Endothelial cell of umbilical vein (primary cell): ENCODE data around the gene WDR43. TPM values are rescaled to one million over a fixed set of nuclear protein-coding genes. Genes with fewer than 3 reads are reported as not detected.

Experiments
- BruUV-seq: library from RNA; stranded (reverse); fragments of 400-500 nt; replicated peaks from 2 replicates; lab custom pipeline; 2021; lab: Mats Ljungman, UMichigan
- CTCF ChIA-PET: fragments of 300-600, 350-600 bp; sonication (Branson Sonifier 250); formaldehyde crosslinking; loops from one replicate; lab custom pipeline; 2021; ENCODE audit warnings: antibody characterized with exemption, inconsistent platforms; lab: Charles Lee
- POLR2A ChIA-PET: fragments of 300-600, 350-600 bp; sonication (Branson Sonifier 250); formaldehyde crosslinking; loops from one replicate; lab custom pipeline; 2021; ENCODE audit warnings: antibody characterized with exemption, inconsistent platforms; lab: Charles Lee
- DNase-seq: peaks from one replicate; pipeline ENCODE4 v3.0.0-alpha.2; 2011; ENCODE audit warnings: low read depth, low spot score
- FAIRE-seq: peaks from 2 replicates; lab custom pipeline; 2011; peaks lifted over from hg19 to GRCh38; lab: Jason Lieb, UNC
- H2AFZ ChIP-seq: 2 replicates; pipeline ENCODE4 v1.6.0; 2012; ENCODE audit warnings: low read depth, low read length, control low read depth, inconsistent platforms
- H3K27ac ChIP-seq: 2 replicates; pipeline ENCODE4 v1.5.1; 2011; ENCODE audit warnings: low read depth, mild to moderate bottlenecking, control low read depth, low read length, moderate library complexity; ENCODE audit not compliant: insufficient read depth
- H3K27me3 ChIP-seq, 2 experiments: 2 replicates each; pipeline versions ENCODE4 v1.6.0 to v1.6.1; 2011; ENCODE audit warnings: low read length in 2 of 2, mixed read lengths in 1 of 2; ENCODE audit not compliant: control insufficient read depth in 2 of 2, insufficient read depth in 2 of 2
- H3K36me3 ChIP-seq, 2 experiments: 2 replicates in 1 of 2; 3 replicates in 1 of 2; pipeline ENCODE4 v1.5.1; 2011; ENCODE audit warnings: low read length in 2 of 2, mild to moderate bottlenecking in 1 of 2, moderate library complexity in 1 of 2; ENCODE audit not compliant: control insufficient read depth in 2 of 2, insufficient read depth in 2 of 2; ENCODE audit errors: extremely low read depth in 1 of 2
- H3K4me1 ChIP-seq: 3 replicates; pipeline ENCODE4 v1.5.1; 2011; ENCODE audit warnings: mild to moderate bottlenecking, low read length; ENCODE audit not compliant: control insufficient read depth, insufficient read depth; ENCODE audit errors: extremely low read depth
- H3K4me2 ChIP-seq: 2 replicates; pipeline ENCODE4 v1.6.1; 2011; ENCODE audit warnings: low read length, control low read depth, mixed read lengths; ENCODE audit not compliant: insufficient read depth
- H3K4me3 ChIP-seq, 3 experiments: fragments of 200-600 bp in 1 of 3; sonication (generic), shearing (Covaris generic) in 1 of 3; replicated peaks in 1 of 3; 2 replicates each; pipeline ENCODE4 v1.5.1; 2011 to 2016; ENCODE audit warnings: control low read depth in 3 of 3, low read length in 3 of 3, mild to moderate bottlenecking in 2 of 3, inconsistent platforms in 1 of 3, low read depth in 1 of 3, moderate library complexity in 1 of 3; ENCODE audit not compliant: insufficient read depth in 1 of 3
- H3K79me2 ChIP-seq: 2 replicates; pipeline ENCODE4 v1.6.0; 2012; ENCODE audit warnings: low read length, inconsistent platforms; ENCODE audit not compliant: control insufficient read depth, insufficient read depth
- H3K9ac ChIP-seq: replicated peaks from 2 replicates; pipeline ENCODE3; 2011; ENCODE audit warnings: low read length, control low read depth; ENCODE audit not compliant: insufficient read depth; ENCODE audit errors: extremely low read depth
- H3K9me1 ChIP-seq: replicated peaks from 3 replicates; pipeline ENCODE4 v1.6.0; 2011; ENCODE audit warnings: mild to moderate bottlenecking, low read length; ENCODE audit not compliant: control insufficient read depth, insufficient read depth; ENCODE audit errors: extremely low read depth
- H3K9me3 ChIP-seq: replicated peaks from 2 replicates; pipeline ENCODE4 v1.5.1; 2012; ENCODE audit warnings: low read length, inconsistent platforms; ENCODE audit not compliant: control insufficient read depth, insufficient read depth
- H4K20me1 ChIP-seq: replicated peaks from 2 replicates; pipeline ENCODE3; 2011; ENCODE audit warnings: mild to moderate bottlenecking, low read length; ENCODE audit not compliant: control insufficient read depth, insufficient read depth; ENCODE audit errors: extremely low read depth
- EZH2 ChIP-seq: IDR thresholded peaks from 2 replicates; pipeline ENCODE4 v1.6.1; 2012; ENCODE audit warnings: borderline replicate concordance, low read depth, mild to moderate bottlenecking, moderate library complexity, low read length, inconsistent platforms; ENCODE audit not compliant: severe bottlenecking
- FOS ChIP-seq: IDR thresholded peaks from 2 replicates; pipeline ENCODE4 v1.6.1; 2011; ENCODE audit warnings: mild to moderate bottlenecking, low read length, moderate library complexity, borderline replicate concordance; ENCODE audit not compliant: insufficient read depth
- GATA2 ChIP-seq: IDR thresholded peaks from 2 replicates; pipeline ENCODE4 v1.7.0; 2011; ENCODE audit warnings: low read depth, mild to moderate bottlenecking, moderate library complexity, mixed read lengths, low read length; ENCODE audit not compliant: insufficient read length, insufficient read depth
- POLR2A ChIP-seq: IDR thresholded peaks from 2 replicates; pipeline ENCODE4 v1.6.1; 2012; ENCODE audit warnings: low read depth, mild to moderate bottlenecking, control low read depth, low read length
- POLR2AphosphoS5 ChIP-seq: IDR thresholded peaks from 2 replicates; pipeline ENCODE4 v1.6.1; 2012; ENCODE audit warnings: low read depth, mild to moderate bottlenecking, control low read depth, low read length, moderate library complexity; ENCODE audit not compliant: insufficient read depth
- dilution Hi-C: fragments of 300-500 bp; cut with MboI; formaldehyde crosslinking; loops from one replicate; pipeline ENCODE4 v1.15.0; 2019; ENCODE audit warnings: low sequenced_read_pairs; ENCODE audit not compliant: extremely low pct_ligation_motif_present
- intact Hi-C: fragments of 100-400 bp; cut with micrococcal nuclease; formaldehyde crosslinking; loops from one replicate; pipeline ENCODE4 v1.10.0; 2022
- polyA plus RNA-seq, 4 experiments: library from polyadenylated mRNA; depleted of rRNA in 3 of 4; stranded (reverse) in 3 of 4; unstranded in 1 of 4; fragments of >200 nt; gene quantifications; 2 replicates each; pipeline versions ENCODE4 v1.2.1 to v1.2.3, GENCODE V29; 2011 to 2012; ENCODE audit warnings: missing spikeins in 1 of 4
- total RNA-seq: library from RNA; stranded (reverse); gene quantifications from 2 replicates; pipeline ENCODE4 v1.2.3, GENCODE V29; 2021
- TF ChIP-seq, protein P1 (sequence below): IDR thresholded peaks from 2 replicates; pipeline ENCODE4 v1.6.1; 2011; ENCODE audit not compliant: insufficient read depth, insufficient read length
- TF ChIP-seq, protein P2 (sequence below), 2 donors: IDR thresholded peaks; 1 replicate in 1 of 2; 2 replicates in 1 of 2; pipeline ENCODE4 v1.5.1; 2011; ENCODE audit warnings: low read length in 2 of 2, mild to moderate bottlenecking in 2 of 2, moderate library complexity in 2 of 2, control low read depth in 1 of 2, inconsistent platforms in 1 of 2, low read depth in 1 of 2; ENCODE audit not compliant: insufficient read depth in 1 of 2; ENCODE audit errors: extremely low read depth in 1 of 2

WDR43 gene
- total and polyA plus RNA-seq, 2 donors (not counting 3 experiments of a cell fraction or from before 2014, with no cell fraction given), result 23.7 to 60.6 TPM

DNA sequence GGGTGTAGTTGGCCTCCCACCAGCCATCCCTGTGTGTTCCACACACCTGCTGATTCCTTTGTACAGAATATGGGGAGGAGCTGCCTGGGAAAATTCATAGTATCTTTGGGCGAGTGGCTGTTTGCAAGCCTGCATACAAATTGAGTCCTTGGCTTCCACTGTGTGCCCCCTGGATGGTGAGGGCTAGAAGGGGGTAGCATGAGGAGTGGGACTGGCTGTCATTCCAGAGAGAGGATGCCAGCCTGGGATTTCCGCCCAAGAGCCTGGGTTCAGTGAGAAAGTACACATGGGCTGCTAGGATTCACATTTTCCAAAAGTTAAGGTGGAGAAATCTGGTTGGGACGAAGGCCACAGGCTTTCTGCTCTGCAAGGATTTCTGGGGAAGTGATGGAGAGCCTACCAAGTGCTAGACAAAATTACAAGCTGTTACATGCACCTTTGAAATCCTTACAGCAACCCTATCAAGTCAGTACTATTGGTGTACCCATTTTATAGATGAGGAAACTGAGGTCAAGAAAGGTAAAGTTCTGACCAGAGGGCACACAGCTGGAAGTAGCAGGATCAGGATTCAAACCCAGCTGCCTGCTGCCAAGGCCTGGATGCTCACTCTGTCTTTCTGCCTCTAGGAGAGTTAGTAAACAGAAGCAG is 86.0 kb downstream of the WDR43 start:
- no peaks in the 10 kb centered on the region for H3K79me2 ChIP-seq
- H3K9me1 ChIP-seq, result no peaks in the 10 kb centered on the region
- DNase-seq (no peak), FAIRE-seq (no peak)
- no peak overlapping the region for H2AFZ ChIP-seq
- dilution Hi-C loops (no loop called here), intact Hi-C loops (no loop called here)
- H3K4me3 ChIP-seq, result no peak overlapping the region
- ChIA-PET CTCF (no interaction called here), POLR2A (no interaction called here)
- H3K9me3 ChIP-seq, result no peaks in the 10 kb centered on the region
- TF ChIP-seq POLR2A (no peak), EZH2 (no peak), GATA2 (no peak), POLR2AphosphoS5 (no peak), FOS (no peak)
- TF ChIP-seq, protein P1, sequence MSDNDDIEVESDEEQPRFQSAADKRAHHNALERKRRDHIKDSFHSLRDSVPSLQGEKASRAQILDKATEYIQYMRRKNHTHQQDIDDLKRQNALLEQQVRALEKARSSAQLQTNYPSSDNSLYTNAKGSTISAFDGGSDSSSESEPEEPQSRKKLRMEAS, result no peak
- TF ChIP-seq, protein P2, sequence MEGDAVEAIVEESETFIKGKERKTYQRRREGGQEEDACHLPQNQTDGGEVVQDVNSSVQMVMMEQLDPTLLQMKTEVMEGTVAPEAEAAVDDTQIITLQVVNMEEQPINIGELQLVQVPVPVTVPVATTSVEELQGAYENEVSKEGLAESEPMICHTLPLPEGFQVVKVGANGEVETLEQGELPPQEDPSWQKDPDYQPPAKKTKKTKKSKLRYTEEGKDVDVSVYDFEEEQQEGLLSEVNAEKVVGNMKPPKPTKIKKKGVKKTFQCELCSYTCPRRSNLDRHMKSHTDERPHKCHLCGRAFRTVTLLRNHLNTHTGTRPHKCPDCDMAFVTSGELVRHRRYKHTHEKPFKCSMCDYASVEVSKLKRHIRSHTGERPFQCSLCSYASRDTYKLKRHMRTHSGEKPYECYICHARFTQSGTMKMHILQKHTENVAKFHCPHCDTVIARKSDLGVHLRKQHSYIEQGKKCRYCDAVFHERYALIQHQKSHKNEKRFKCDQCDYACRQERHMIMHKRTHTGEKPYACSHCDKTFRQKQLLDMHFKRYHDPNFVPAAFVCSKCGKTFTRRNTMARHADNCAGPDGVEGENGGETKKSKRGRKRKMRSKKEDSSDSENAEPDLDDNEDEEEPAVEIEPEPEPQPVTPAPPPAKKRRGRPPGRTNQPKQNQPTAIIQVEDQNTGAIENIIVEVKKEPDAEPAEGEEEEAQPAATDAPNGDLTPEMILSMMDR (IDR thresholded peaks at IDR 0.05; ENCODE audit: extremely low read depth in 1 of 2, insufficient read depth in 1 of 2, low read depth in 1 of 2, low read length in 2 of 2), result no peak
- H3K27ac ChIP-seq, result no peak overlapping the region
- H3K36me3 ChIP-seq, result no peaks in the 10 kb centered on the region
- H3K4me2 ChIP-seq, result no peak overlapping the region
- H3K27me3 ChIP-seq, result no peaks in the 10 kb centered on the region
- H3K4me1 ChIP-seq, result no peaks in the 10 kb centered on the region
- H3K9ac ChIP-seq, result no peak overlapping the region
- no peaks in the 10 kb centered on the region for H4K20me1 ChIP-seq
- BruUV-seq, result no TSS peak
